BJ (cell line): ENCODE results near the gene SYT3. TPM values are rescaled to one million over a fixed set of nuclear protein-coding genes. Genes with fewer than 3 reads are reported as not detected.
"Not testable (repeated sequence)": the region's sequence is repeated elsewhere in the genome, so short reads cannot be mapped to it uniquely, and the experiment has no call there.

Source experiments
- CTCF ChIA-PET: fragments of 350-600 bp; formaldehyde crosslinking; extraction: SDS; loops from one replicate; lab custom pipeline; 2021; ENCODE audit warnings: antibody characterized with exemption, inconsistent platforms; lab: Yijun Ruan, JAX
- POLR2A ChIA-PET: fragments of 300-600 bp; sonication (Branson Sonifier 250); formaldehyde crosslinking; extraction: SDS; loops from one replicate; lab custom pipeline; 2021; ENCODE audit warnings: antibody characterized with exemption; lab: Charles Lee
- DNase-seq: peaks from one replicate; pipeline ENCODE4 v3.0.0-alpha.2; 2011; ENCODE audit warnings: low read depth
- H3K27me3 ChIP-seq: 2 replicates; pipeline ENCODE4 v1.6.0; 2011; ENCODE audit warnings: low read length; ENCODE audit not compliant: control insufficient read depth, insufficient read depth
- H3K36me3 ChIP-seq: 2 replicates; pipeline ENCODE4 v1.5.1; 2011; ENCODE audit warnings: low read length; ENCODE audit not compliant: control insufficient read depth, insufficient read depth
- H3K4me3 ChIP-seq: 2 replicates; pipeline ENCODE4 v1.5.1; 2011; ENCODE audit warnings: low read depth, mild to moderate bottlenecking, control low read depth, low read length
- polyA plus RNA-seq: library from polyadenylated mRNA; depleted of rRNA; stranded (reverse); fragments of >200 nt; gene quantifications from 2 replicates; pipeline ENCODE4 v1.2.3, GENCODE V29; 2011
- TF ChIP-seq, protein P1 (sequence below): IDR thresholded peaks from 2 replicates; pipeline ENCODE4 v1.5.1; 2011; ENCODE audit warnings: low read depth, mild to moderate bottlenecking, control low read depth, inconsistent platforms, low read length, moderate library complexity; ENCODE audit not compliant: insufficient read depth

SYT3 gene
- polyA plus RNA-seq, 1 experiment = 0.11 TPM

DNA sequence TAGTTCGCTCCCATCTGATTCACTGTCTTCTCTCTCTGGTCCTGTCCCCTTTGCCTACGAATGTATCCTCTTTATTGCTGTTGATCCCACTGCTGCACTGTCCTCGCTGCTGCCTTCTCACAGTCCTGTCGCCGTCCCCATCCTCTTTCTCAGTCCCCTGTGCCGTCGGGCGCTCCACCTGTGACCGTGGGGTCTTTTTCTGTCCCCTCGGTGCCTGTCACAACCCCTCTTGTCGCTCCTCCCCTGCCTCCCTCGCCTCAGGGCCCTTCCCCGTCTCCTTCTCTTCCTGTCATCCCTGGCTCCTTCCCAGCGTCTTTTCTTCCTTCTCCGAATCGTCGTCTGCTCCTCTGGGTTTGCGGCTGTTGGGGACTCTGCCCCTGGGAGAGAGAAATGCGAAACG is 32.3 kb downstream of the SYT3 start:
- H3K36me3 ChIP-seq = no peaks in the 10 kb centered on the region
- no peak overlapping the region for H3K4me3 ChIP-seq
- CTCF ChIA-PET = no interaction called here
- TF ChIP-seq, protein P1, sequence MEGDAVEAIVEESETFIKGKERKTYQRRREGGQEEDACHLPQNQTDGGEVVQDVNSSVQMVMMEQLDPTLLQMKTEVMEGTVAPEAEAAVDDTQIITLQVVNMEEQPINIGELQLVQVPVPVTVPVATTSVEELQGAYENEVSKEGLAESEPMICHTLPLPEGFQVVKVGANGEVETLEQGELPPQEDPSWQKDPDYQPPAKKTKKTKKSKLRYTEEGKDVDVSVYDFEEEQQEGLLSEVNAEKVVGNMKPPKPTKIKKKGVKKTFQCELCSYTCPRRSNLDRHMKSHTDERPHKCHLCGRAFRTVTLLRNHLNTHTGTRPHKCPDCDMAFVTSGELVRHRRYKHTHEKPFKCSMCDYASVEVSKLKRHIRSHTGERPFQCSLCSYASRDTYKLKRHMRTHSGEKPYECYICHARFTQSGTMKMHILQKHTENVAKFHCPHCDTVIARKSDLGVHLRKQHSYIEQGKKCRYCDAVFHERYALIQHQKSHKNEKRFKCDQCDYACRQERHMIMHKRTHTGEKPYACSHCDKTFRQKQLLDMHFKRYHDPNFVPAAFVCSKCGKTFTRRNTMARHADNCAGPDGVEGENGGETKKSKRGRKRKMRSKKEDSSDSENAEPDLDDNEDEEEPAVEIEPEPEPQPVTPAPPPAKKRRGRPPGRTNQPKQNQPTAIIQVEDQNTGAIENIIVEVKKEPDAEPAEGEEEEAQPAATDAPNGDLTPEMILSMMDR = no peak
- DNase-seq = no peak
- POLR2A ChIA-PET = no interaction called here
- no peaks in the 10 kb centered on the region for H3K27me3 ChIP-seq

DNA sequence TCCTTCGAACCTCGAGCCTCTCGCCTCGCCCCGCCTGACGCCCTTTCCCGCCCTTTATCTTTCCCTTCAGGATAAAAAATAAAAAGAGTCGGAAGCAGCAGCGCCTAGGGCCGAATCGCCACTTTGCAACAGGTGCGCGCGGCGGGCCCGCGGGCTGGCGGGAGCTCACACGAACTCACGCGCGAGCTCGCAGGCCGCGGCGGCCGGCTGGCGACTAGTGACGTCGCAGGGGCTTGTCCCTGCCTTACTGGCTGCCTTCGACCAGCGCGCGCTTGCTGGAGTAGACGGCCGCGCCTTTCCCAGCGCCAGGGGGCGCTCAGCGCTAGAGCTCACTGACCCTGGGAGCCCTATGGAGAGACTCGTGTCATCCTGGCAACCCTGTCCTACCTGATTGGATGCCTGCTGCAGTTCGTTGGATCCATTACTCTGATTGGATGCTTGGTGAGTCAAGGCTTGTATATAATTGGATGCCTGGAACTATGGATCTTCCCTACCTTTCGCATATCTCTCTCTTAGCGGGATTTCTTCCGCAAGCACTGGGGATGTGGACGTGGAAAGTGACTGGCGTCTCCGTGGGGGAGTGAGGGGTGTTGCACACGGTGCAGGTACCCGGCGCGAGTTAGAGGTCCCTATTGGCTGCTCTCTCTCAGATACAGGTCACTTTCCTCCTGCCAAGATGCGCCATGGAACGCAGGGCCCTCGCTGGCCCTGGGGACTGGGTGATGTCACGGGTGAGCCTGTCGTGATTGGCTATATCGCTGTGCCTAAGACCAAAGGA is 33.4 kb downstream of the SYT3 start:
- H3K4me3 ChIP-seq, CTCF ChIA-PET, H3K27me3 ChIP-seq, H3K36me3 ChIP-seq, POLR2A ChIA-PET, DNase-seq: not testable (repeated sequence)

DNA sequence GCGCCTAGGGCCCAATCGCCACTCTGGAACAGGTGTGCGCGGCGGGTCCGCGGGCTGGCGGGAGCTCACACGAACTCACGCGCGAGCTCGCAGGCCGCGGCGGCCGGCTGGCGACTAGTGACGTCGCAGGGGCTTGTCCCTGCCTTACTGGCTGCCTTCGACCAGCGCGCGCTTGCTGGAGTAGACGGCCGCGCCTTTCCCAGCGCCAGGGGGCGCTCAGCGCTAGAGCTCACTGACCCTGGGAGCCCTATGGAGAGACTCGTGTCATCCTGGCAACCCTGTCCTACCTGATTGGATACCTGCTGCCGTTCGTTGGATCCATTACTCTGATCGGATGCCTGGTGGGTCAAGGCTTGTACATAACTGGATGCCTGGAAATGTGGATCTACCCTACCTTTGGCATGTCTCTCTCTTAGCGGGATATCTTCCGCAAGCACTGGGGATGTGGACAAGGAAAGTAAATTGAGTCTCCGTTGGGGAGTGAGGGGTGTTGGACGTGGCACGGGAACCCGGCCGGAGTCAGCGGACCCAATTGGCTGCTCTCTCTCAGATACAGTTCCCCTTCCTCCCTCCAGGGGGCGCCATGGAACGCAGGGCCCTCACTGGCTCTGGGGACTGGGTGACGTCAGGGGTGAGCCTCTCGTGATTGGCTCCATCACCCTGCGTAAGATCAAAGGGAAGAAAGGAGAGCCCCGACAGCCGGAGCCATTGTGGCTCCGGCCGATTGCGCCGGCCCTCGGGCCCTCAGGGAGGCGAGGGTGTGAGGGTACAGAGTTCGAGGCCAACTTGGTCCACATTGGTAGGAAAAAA is 35.2 kb downstream of the SYT3 start:
- DNase-seq, CTCF ChIA-PET, POLR2A ChIA-PET, H3K27me3 ChIP-seq, H3K36me3 ChIP-seq, H3K4me3 ChIP-seq: not testable (repeated sequence)

DNA sequence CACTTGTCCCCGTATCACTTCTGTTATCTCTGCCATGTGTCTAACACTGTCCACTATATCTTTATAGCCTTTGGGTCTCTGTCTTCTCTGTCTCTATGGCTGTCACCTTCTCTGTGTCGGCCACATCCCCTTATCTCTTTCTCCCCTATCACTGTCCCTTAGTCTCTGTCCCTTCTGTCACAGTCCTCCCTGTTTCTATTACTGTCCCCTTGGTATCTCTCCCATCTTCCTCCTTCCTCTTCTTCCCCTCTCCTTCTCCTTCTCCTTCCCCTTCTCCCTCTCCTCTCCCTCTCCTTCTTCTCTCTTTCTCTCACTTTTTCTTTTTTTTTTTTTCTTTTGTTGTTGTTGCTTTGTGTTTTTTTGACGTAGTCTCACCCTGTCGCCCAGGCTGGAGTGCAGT is 36.7 kb downstream of the SYT3 start:
- H3K36me3 ChIP-seq = no peaks in the 10 kb centered on the region
- no peak for DNase-seq
- TF ChIP-seq, protein P1 = no peak
- H3K27me3 ChIP-seq = no peaks in the 10 kb centered on the region
- no peak overlapping the region for H3K4me3 ChIP-seq
- CTCF ChIA-PET = no interaction called here
- POLR2A ChIA-PET = no interaction called here

DNA sequence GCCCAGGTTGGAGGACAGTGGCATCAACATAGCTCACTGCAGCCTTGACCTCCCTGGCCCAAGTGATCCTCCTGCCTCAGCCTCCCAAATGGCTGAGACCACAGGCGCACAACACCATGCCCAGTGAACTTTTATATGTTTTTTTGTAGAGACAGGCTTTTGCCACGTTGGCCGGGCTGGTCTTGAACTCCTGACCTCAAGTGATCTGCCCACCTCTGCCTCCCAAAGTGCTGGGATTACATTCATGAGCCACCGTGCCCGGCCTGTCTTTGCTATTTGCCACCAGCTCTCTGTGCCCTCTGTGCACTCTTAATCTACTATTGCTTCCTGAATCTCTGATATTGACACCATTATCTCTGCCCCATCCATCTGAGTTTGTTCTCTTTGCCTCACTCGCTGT is 37.2 kb downstream of the SYT3 start:
- ChIA-PET POLR2A (no interaction called here), CTCF (no interaction called here)
- DNase-seq = no peak
- no peaks in the 10 kb centered on the region for H3K36me3 ChIP-seq
- TF ChIP-seq, protein P1 = no peak
- no peaks in the 10 kb centered on the region for H3K27me3 ChIP-seq
- H3K4me3 ChIP-seq = no peak overlapping the region

DNA sequence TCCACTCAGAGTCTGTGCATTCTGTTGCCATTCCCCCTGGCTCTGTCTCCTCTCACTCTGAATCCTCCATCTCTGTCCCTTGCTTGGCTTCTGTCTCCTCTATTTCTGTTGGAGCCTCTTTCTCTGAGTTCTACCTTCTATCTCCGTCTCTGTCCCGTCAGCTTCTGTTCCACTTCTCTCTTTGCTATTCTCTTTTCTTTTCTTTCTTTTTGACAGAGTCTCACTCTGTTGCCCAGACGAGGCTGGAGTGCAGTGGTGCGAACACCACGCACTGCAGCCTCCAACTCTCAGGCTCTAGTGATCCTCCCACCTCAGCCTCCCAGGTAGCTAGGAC is 37.6 kb downstream of the SYT3 start:
- Histone ChIP-seq H3K36me3 (no peaks in the 10 kb centered on the region), H3K4me3 (no peak overlapping the region), H3K27me3 (no peaks in the 10 kb centered on the region)
- TF ChIP-seq, protein P1 = no peak
- POLR2A ChIA-PET = no interaction called here
- DNase-seq = no peak
- CTCF ChIA-PET = no interaction called here
